GM19324 (cell line): Measurements from ENCODE around the gene IL4I1.

Source experiments
- ATAC-seq: cut with Tn5 transposase; IDR thresholded peaks from one replicate; pipeline ENCODE4 v1.9.1; 2021; ENCODE audit warnings: mild to moderate bottlenecking, moderate library complexity; ENCODE audit not compliant: unreplicated experiment, low FRiP score

The IL4I1 gene

GRCh38 chr19:49924004-49924880 is 27.6 kb upstream of the IL4I1 start:
- ATAC-seq: no peak

GRCh38 chr19:49923055-49924003 is 26.6 kb upstream of the IL4I1 start:
- ATAC-seq: no peak

GRCh38 chr19:49921871-49922795 is 25.4 kb upstream of the IL4I1 start:
- no peak for ATAC-seq

DNA sequence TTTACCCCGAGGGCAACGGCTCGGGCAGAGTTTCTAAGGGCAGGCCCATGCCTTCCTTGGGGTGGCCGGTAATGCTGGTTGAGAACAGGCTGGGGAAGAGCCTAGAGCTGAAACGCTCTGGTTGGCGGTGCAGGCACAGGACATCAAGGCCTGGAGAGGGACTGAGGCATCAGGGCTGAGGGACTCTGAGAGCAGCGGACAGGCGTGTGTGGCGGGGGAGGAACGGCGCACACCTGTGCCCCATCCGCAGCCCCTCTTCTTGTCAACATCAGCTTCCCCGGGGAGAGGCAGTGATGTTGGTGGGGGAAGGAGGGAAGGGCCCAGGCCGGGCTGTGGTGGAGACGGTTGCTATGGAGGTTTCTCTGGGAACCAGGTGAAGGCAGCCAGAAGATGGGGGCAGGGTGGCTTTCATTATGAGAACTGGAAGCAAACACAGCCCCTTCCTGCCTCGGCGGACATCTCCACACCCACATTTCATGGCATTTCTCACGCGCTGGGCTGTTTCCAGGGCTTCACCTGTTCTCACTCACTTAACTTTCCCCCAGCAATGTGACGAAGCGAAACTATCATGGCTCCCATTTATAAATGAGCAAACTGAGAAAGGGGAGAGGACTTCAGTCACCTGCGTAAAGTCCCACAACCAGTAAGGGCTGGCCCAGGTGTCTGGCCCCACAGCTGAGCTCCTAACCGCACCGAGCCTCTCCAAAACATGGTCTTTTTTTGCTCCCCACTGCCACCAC is 24.1 kb upstream of the IL4I1 start:
- ATAC-seq: no peak

DNA sequence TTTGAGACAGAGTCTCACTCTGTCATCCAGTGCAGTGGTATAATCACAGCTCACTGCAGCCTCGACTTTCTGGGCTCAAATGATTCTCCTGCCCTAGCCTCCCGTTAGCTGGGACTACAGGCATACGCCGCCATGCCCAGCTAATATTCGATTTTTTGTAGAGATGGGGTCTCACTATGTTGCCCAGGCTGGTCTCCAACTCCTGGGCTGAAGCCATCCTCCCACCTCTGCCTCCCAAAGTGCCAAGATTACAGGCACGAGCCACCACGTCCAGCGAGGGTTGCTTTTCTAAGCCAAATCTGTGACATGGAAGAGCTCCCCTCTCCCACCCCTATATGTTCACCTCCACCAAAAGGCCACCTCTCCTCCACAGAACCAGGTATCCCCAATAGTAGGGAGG is 21.4 kb upstream of the IL4I1 start:
- no peak for ATAC-seq

DNA sequence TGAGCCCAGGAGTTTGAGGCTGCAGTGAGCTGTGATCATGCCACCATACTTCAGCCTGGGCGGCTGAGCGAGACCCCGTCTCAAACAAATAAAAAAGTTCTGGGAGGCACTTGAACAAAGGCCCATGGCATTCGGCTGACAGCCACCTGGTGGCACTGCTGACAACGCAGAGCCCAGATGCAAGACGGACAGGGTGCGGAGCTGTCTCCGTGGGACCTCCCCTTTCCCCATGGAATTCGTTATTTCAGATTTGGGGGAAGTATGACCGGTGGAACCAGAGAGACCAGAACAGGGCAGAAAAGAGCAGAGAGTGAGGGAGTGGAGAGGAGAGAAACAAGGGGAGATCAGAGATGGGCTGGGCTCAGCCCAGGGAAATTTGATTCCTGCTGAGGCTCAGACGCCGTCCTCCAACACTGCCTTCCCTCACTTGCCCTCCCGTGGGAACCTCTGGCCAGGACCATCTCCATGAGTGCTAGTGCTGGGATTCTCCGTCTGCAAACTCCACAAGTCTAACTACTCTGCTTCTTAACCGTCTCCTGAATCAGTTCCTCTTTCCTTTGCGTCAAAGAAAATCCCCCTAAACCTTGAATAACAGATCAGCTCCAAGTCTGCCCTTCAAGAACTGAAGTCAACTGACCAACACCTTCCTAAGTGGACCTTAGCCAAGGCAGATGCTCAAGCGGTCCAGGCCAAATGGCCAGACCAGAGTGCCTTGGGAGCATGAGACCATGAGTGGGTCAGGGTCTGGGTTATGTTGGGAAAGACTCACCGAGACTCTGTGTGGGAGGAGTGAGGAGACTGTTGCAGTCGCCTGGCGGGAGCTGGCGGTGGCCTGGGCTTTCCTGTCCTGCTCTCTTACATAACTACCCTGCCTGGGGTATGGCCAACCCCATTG is 20.4 kb upstream of the IL4I1 start:
- no peak for ATAC-seq

GRCh38 chr19:49915271-49915670 is 18.6 kb upstream of the IL4I1 start:
- ATAC-seq: no peak

- ATAC-seq: no peak
Measured at GRCh38 chr19:49913720-49914119, 17.0 kb upstream of the IL4I1 start.

DNA sequence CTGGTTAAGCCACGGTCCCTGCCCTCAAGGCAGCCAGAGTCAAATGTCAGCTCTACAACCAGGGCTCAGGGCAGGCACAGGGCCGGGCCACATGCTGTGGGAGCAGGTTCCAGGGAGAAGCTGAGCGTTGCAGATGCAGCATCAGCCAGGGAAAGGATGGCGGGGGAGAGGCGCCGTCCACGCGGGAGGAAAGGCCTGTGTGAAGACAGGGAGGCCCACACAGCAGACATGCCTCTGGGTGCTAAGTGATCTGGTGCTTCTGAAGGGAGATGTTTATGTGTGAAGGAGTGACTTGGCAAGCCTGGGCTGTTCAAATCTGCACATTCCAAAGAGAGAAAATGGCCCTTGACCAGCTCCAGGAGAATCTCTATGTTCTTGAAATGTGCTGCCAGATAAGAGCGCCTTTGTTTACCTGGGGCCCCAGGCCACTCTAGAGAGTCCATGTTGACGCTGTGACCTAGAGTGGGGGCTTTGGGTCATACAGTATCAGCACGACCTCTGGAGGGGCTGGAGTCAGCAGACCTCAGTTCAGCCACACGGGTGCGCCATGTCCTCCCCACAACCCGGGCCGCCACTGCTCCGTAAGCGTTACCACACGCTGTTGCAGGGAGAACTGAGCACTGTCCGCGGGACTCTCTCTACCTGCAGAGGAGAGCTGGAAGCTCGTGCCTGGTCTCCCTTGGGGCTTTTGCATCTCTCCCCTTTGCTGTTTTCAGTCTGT is 16.4 kb upstream of the IL4I1 start:
- ATAC-seq: no peak

DNA sequence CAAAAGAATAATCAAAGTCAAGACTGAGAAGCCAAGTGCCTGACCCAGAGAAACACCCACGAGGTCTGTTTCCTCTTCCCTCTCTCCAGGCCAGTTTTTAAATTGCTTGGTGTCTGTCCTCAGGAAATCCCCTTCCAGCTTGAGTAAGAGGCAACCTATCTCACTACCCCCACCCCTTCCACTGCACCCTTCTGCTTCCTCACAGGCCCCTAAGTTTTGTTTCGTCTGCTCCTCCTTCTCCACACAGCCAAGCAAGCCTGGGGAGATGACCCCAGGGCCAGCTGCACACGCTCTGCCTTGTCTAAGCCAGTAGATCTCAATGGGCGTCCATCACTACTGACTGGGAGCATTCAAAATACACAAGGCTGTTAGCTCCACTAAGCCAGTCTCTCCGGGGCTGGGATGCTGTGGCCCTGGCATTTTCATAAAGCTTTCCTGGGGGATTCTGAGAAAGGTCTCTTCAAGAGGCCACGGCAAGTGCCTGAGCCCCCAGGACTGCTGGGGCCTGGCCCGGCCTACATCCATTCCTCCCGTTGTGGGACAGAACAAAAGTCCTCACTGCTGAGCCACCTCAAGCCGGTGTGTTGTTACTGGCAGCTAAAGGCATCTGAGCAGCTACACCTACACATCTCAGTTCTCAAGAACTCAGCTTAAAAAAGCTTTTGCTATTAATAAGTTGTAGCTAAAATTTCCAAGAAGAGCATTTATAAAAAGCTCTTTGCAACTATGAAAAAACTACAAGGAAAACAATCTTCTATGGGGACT is 14.9 kb upstream of the IL4I1 start:
- ATAC-seq: no peak

- ATAC-seq: no peak
Measured at GRCh38 chr19:49910179-49910578, 13.5 kb upstream of the IL4I1 start.

GRCh38 chr19:49908480-49909420 is 12.1 kb upstream of the IL4I1 start:
- ATAC-seq: no peak

GRCh38 chr19:49907745-49908446 is 11.2 kb upstream of the IL4I1 start:
- no peak for ATAC-seq

DNA sequence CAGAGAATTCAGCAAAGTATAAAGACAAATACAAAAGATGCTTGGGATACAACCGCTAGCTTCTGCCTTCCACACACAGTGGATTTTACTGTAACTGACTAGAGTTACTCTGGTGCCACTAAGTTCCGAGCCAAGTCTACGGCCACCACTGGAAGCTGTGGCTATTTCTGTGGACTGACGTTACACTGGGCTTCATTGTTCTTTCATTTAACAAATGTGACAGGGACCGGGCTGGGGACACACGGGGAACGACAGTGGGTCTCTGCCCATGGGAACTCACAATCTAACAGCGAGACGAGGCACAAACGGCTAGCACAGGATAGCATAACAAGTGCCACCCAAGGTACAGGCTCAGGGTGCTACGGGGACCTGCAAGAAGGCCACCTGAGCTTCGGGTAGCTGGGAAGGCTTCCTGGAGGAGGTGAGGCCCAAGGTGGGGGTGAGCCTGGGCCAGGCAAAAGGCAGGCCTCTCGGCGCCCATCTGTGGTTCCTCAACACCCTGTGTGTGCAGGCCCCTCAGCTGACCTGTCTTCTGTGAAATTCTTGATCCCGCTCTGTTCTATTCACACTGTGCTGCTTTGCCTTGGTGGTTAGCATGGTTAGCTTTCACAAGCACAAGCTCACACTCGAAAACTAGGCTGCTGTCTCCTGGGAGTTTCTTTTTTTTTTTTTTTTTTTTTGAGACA is 10.3 kb upstream of the IL4I1 start:
- no peak for ATAC-seq

DNA sequence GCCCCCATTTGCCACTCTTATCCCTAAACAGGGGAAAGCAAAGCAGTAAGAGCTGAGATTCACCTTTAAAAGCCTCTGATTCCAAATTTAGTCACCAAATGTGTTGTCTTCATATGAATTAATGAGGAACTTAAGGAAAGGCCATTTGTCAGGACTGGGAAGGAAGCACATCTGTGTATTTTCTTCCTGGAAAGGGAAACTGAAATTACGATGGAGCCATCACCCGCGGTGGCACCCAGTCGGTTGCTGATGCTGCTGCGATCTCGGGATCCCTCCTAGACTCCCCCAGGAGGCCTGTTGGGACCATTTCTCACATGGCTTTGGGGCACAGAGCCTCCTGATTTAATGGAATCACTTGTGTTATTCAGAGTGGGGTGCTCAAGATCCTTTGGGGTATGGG is 7.4 kb upstream of the IL4I1 start:
- no peak for ATAC-seq
